GM18520 (cell line): ENCODE measurements around the gene LGI4.
"Not testable (repeated sequence)": the region's sequence is repeated elsewhere in the genome, so short reads cannot be mapped to it uniquely, and the experiment has no call there.

Experiments
- ATAC-seq: cut with Tn5 transposase; IDR thresholded peaks from one replicate; pipeline ENCODE4 v1.9.1; 2021; ENCODE audit not compliant: unreplicated experiment

LGI4 gene

DNA sequence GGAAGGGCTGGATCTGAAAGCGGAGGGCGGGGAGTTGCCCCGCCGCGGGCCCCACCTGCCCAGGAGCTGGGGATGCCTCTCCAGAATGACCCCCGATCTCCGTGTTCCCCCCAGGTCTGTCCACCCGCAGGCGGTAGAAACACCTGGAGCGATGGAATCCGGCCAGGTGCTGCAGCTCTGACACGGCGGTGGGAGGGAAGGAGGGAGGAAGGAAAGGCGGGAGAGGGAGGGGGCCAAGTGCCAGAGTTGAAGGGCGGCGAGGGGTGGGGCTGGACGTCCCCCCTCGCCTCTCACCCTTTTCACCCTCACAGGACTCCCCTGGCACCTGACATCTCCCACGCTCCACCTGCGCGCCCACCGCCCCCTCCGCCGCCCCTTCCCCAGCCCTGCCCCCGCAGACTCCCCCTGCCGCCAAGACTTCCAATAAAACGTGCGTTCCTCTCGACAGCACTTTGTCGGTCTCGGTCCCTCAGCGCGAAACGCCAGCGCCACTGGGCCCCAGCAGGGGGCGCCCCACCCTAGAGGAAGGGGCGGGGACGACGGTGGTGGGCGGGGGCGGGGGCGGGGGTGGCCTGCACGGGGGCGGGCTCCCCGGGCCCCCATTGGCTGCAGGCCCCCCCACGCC, 7.9 kb upstream of the LGI4 start:
- no peak for ATAC-seq

DNA sequence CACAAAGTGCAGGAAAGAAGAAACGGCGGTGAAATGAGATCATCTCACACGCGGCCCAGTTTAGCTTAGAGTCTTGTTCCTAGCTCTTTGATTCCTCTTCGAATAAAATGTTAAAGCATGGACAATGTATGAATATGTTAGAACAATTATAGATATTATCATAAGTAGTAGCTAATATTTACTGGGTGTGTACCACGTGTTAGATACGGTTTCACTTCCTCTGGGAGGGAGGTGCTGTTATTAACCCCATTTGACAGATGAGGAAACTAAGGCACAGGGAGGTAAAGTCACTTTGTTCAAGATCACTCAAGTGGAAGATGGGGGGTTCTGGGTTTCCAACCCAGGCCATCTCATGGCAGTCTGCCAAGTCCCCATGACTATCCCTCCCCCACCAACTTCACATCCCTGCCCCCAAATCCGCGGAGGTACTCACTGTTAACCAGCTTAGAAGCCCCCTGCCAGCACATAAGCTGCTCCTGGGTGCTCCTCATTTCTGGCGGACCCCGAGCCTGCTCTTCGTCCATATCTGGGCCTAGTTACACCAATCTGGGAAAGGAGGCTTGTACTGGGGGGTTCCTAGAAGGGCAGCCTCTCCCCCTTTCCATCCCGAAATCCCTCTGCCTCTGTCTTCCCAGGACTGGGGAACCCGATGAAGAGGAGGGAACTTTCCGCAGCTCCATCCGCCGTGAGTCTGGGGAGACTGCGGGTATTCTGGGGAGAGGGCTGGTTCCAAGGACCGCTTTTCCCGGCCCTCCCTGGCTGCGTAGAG, 7.2 kb upstream of the LGI4 start:
- ATAC-seq: no peak

DNA sequence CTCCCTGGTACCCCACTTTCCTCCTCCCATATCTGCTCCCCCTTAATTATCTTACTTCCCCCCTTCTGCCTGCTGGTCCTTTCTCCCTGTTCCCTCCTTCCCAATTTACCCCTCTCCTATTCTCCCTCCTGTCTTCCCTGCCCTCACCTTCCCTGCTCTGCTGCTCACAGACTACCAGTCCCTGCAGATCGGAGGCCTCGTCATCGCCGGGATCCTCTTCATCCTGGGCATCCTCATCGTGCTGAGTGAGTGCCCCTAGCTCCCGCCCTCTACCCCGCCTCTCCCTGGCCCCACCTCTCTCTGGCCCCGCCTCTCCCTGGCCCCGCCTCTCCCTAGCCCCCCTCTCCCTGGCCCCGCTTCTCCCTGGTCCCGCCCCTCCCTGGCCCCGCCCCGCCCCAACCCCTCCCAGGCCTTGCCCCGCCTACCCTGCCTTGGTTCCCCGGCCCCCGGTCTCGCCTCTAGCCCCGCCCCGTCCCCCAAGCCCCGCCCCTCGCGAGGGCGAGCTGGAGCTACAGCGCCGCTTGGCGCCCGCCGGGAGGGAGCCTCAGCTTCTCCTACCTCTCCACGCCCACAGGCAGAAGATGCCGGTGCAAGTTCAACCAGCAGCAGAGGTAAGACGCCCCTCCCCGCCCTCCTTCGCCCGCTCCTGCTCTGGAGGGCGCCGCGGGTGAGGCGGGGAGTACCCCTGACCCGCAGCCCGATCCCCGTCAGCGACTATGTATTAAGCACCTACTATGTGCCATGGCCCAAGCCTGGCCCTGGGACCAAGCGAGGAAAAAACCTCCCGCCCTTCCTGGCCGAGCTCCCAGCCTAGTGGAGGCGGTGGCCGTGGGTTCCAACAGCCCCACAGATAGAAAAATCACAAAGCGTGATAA, 6.3 kb upstream of the LGI4 start:
- no peak for ATAC-seq

DNA sequence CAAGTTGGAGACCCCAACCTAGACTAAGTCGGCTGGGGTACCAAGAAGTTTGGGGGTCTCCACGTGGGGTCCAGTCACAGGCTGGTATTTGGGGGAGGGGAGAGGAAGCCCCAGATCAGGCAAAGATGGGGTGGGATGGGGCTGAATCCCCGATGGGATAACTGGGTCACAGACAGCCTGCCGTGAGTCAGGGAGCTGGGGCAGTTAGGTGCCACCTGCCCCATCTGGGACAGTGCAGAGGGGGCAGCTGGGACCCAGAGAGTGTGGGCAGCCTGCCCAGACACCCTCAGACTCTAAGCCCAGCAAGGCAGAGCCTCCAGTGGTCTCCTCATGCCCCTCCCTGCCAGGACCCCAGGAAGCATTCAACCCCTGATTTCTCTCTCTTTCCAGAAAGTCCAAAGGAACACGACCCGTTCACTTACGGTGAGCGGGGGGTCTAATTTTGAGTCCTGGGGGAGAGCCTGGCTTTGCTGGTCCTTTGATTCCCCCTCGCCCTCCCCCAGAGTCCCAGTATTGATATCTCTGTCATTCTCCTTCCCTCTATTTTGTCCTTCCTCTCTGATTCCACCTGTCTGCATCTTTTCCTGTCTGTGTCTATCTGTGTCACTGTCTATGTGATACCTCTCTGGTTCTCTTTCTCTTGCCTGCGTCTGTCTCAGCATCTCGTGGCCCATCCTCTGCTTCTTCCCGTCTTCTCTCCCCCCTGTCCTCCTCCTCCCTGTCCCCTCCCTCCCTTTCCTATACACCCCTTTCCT, 5.5 kb upstream of the LGI4 start:
- ATAC-seq: no peak

DNA sequence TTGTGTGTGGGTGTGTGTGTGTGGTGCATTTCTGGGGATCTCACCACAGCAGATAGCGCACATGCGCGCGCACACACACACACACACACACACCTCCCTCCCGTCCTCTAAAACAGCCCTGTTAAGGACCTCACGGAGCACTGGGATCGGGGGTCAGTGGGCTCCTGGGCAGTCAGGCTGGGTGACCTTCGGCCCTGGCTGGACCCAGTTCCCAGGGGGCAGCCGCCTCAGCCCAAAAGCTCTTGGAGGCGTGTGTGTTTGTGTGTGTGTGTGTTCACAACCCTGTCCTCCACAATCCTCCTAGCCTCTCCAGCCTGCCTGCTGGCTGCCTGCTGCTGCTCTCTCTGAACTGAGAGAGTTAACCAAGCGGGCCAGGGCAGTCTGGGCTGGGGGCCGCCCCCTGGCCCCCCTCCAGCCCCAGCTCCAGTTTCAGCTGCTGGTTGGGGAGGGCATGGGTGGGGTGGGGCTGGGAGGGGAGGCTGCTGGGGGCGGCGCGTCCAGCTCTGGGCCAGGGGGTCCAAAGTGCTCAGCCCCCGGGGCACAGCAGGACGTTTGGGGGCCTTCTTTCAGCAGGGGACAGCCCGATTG, 3.5 kb upstream of the LGI4 start, which contains the start of gene FXYD1:
Gene FXYD1 (plus strand): TSS at position 520 of the 588 bp plus-strand sequence. CDS start 1,256 bp downstream, outside the sequence.
- ATAC-seq: no peak

DNA sequence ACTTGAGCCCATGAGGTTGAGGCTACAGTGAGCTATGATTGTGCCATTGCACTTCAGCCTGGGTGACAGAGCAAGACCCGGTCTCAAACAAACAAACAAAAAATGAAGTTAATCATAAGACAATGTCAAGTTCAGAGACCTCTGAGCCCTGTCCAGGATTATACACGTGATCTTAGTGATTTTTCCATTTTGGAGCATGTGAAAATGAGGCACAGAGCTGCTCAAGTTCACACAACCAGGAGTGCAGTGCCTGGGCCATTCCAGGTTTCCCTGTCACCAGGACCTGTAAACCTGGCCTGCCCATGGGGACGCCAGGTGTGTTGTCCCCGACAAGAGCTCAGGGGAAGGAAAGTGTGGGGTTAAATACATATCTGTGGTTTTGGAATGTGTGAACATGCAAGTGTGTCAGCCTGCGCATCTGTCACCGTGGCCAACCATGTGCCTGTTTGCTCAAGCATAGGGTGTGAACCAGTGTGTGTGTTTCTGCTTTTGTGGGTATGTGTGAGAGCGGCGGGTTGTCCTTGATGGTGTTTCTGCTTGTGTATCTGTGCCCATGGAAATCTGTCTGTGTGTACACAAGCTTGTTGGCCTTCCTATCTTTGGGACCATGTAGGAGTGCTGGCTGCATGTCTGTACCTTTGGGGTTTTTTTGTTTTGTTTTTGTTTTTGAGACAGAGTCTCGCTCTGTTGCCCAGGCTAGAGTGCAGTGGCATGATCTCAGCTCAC, 2.3 kb upstream of the LGI4 start:
- ATAC-seq: no peak

DNA sequence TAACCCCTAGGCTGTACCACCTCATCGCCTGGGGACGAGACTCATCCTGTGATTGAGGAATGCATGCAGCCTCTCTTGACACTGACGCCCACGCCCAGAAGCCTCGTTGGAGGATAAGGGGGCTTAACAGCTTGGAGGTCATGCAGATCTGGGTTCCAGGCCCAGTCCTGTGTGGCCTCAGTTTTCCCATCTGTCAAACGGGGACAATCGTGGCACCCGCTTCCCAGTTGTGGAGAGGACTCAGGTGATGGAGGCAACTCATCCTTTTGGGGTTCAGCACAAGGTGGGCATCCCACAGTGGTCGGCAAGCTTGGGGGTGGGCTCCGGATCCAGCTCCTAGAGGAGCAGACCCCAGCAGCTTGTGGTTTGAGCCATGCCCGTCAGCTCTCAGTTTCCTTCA, 1.4 kb upstream of the LGI4 start:
- no peak for ATAC-seq

DNA sequence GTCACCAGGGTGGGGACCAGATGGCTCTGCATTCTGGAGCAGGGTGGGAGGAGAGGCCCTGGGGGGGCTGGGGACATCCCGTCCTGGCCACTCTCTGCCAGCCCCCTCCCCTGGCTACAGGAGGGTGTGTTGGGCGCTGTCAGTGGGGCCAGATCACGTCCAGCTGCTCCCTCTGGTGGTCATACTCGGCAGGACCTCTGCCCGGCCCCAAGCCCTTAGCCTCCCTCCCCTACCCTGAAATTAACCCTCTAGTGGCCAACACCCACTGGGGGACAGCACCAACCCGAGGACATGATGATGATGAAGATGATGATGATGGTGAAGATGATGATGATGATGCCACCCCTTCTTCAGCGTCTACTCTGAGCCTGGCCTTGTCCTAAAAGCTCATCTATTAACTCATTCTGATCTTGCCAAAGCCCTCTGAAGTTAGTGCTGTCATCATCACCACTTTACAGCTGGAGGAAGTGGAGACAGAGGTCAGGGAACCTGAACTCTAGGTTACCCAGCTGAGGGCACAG, 590 bp upstream of the LGI4 start:
- no peak for ATAC-seq

DNA sequence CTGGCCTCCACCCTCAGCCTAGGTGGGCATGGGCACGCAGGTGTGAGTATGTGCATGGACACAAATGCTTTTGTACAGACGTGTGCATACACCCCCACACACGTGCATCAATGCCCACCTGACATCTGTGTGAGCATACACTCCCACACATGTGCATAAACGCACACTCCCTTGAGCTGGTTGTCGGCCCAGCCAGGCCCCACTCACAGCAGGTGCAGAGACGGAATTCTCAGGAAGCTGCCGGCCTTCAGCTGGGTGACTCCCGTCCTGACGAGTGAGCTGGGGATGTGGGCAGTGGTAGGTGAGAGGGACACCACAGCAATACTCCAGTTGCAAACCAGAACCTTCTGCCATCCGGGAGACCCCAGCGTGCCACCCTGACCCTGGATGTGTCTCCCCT, 1.0 kb downstream of the LGI4 start:
- no peak for ATAC-seq

DNA sequence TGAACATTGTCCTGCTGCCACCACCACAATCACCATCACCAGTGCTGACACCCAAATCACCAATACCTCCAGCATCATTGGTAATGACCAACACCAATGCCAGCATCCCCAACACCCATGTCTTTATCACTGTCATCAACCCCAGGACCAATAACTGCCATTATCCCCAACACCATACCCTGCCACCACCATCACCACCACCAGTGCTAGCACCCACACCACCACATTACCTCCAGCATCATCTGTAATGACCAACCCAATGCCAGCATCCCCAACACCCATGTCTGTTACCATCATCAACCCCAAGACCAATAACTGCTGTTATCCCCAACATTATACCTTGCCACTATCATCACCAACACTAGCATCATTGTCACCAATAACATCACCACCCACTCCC, 2.6 kb downstream of the LGI4 start:
- ATAC-seq: no peak

DNA sequence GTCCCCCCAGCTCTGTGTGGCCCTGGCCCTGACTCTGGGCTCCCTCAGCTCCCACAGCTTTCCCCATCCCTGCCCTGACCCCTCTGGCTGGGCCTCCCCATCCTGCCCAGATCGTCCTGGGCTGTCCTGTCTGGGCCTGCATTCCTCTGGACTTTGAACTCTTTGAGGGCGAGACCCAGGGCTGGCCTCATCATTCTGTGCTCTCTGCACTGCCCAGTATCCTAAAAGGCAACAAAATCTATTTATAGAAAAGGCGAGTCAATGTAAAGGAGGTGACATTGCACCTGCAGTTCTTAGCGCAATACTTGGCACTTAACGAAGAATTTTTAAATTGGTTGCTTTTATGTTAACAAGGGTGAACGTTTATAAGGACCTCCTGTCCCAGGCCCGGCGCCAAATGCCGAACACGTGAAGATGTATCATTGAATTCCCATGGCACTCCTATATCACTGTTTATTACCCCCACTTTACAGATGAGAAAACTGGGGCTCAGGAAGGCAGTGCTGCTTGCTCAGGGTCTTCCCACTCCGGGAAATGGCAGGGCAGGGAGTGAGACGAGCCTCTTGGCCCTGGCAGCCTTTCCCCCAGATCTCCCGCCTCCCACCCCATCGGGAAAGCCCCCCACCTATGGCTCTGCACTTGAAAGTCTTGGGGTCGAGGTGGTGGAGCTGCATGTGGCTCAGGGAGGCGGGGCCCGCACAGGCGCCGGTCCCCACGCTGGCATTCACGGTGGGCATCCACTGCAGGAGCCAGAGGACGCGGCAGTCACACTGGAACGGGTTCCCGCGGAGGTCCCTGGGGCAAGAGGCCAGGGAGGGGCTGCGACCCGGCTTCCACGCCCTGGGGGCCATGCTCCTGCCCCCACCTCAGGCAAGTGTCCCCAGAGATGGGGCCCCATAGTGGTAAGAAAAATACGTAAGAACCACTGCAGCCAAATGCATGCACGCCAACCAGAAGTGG, 3.8 kb downstream of the LGI4 start:
- ATAC-seq: no peak

DNA sequence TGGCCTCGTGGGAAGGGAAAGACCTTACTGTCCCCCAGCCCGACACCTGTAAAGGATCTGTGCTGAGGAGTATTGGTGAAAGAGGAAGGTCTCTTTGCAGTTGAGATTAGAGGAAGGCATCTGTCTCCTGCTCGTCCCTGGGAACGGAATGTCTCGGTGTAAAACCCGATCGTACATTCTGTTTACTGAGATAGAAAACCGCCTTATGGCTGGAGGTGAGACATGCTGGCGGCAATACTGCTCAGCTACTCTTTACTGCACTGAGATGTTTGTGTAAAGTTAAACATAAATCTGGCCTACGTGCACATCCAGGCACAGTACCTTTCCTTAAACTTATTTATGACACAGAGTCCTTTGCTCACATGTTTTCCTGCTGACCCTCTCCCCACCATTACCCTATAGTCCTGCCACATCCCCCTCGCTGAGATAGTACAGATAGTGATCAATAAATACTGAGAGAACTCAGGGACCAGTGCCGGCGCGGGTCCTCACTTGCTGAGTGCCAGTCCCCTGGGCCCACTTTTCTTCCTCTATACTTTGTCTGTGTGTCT, 5.1 kb downstream of the LGI4 start:
- ATAC-seq: not testable (repeated sequence)

DNA sequence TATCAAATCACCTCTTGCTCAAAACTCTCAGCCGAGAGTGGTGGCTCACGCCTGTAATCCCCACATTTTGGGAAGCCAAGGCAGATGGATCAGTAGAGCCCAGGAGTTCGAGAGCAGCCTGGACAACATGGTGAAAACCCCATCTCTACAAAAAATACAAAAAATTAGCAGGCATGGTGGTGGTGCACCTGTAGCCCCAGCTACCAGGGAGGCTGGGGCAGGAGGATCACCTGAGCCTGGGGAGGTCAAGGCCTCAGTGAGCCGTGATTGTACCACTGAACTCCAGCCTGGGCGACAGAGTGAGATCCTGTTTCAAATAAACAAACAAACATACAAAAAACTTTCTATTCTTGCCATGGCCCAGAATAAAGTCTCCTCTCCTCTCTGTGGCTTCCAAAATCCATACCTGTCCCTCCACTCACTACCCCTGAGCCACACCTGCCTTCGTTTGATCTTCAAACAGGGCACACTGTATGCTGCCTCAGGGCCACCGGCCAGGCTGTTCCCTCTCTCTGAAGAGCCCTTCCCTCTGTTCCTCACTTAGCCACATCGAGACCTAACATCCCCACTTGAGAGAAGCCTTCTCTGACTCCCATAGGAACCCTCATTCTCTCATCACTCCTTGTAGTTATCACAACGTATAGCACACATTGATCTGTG, 6.3 kb downstream of the LGI4 start:
- no peak for ATAC-seq

DNA sequence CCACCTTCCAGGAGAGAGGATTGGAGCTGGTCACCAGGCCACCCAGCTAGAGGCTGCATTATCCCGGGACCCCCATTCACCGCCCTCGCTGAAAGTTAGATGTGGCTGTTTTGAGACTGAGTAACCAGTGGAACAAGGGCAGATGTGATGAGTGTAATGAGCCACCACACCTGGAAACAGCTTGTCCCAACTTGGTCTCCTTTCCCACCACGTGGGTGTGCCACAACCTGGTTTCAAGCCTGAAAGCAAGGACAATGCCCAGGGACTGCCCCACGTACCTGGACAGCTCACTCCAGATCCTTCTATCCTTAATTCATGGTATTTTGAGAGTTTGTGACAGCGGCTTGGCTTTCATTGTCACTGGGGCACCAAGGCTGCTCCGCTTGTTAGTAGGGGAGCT, 7.0 kb downstream of the LGI4 start:
- ATAC-seq: no peak

DNA sequence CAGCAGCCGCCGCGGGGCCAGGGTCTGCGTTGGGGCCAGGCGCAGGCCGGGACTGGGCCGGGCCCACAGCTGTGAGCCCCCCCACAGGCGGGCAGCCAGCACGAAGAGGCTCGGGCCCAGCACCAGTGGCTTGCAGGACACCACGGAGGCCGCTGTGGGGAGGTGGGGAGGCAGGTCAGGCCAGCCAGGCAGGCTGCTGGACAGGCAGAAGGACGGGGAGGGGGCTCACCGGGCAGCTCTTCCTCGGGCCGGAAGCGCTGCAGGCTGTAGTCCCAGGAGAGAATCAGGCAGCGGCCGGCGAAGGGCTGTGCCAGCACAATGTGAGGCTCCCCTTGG, 8.3 kb downstream of the LGI4 start:
- ATAC-seq: no peak

DNA sequence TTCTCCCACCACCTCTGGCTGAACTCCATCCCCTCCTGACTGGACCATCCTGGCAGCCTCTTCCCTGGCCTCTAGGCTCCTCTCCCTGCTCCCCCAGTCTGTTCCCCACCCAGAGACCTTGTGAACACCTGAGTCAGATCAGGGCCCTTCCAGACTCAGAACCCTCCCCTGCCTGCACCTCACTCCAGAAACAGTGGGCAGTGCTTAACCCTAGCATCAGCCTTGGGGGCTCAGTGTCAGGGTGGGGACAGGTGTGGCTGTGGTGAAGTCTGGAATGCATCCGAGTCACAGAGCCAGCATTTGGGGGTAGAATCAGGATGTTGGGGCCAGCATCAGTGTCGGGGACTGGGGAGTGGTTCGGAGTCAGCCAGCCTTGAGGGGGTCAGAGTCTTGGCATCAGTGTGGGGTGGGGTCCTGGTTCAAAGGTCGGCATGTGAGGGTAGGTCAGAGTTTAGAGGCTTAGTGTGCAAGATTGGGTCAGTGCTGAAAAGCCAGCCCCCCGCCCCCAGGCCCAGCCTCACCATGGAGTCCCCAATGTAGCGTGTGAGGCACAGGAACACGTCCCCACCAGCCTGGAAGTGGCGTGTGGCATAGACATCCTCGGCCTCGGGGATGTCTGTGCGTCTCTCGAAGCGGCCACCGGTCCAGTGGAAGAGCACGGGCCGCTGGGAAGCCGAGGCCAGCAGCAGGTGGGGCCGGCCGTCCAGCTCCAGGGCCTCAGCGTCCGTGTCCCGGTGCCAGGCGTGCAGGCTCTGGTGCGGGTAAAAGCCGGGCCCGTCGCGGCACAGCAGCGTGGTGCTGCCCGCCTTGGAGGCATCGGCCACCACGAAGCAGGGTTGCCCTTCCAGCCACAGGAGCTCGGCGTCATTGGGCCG, 8.9 kb downstream of the LGI4 start:
- ATAC-seq: no peak

DNA sequence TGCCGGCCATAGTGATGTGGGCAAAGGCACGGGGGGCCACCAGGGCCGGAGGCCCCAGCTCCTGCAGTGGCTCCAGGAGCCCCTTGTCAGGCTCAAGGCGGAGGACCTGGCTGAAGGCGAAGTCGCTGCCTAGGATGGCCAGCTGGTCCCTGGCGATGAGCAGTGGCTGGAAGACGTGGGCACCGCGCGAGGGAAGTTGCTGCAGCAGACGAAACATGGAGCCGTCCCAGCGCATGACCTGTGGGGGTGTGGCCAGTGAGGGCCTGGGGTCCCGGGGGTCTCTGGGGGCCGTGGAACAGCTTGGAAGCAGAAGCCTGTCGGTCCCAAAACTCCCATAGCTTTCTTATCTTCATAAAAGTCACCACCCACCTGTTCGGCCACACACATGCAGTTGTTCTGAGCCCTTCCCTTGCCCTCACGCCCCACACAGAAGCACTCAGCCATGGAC, 9.6 kb downstream of the LGI4 start:
- no peak for ATAC-seq
